Fibroblast of lung (primary cell): ENCODE data around the gene ZNF354B.

Experiments used
- EZH2 ChIP-seq: IDR thresholded peaks from 2 replicates; pipeline ENCODE4 v1.5.1; 2012; ENCODE audit warnings: low read length, control low read depth, mild to moderate bottlenecking; ENCODE audit errors: missing control alignments
- TF ChIP-seq, protein P1 (sequence below), 2 donors: IDR thresholded peaks in 1 of 2; conservative IDR thresholded peaks in 1 of 2; 1 replicate in 1 of 2; 2 replicates in 1 of 2; pipeline ENCODE4 v1.5.1; 2011 to 2012; ENCODE audit warnings: low read length in 2 of 2, control low read depth in 1 of 2, inconsistent platforms in 1 of 2, low read depth in 1 of 2, mild to moderate bottlenecking in 1 of 2

DNA sequence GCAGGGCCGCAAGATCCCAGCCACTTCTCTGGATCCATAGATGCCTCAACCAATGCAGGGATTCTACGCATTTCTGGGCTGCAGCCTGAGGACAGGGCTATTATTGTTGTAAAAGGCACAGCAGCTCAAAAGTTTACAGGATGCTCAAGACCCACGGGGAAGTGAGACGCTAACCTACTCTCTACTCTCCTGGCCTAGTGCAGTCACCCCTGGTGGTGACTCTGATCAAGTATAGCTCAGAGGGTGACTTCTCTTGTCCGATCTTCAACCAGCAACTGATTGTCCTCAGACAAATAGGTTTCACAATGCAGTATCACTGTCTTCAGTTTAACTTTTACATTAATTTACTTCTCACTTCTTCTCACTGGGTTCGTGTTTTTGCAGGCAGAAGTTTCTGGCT, 34.3 kb upstream of the ZNF354B start:
- TF ChIP-seq, protein P1, sequence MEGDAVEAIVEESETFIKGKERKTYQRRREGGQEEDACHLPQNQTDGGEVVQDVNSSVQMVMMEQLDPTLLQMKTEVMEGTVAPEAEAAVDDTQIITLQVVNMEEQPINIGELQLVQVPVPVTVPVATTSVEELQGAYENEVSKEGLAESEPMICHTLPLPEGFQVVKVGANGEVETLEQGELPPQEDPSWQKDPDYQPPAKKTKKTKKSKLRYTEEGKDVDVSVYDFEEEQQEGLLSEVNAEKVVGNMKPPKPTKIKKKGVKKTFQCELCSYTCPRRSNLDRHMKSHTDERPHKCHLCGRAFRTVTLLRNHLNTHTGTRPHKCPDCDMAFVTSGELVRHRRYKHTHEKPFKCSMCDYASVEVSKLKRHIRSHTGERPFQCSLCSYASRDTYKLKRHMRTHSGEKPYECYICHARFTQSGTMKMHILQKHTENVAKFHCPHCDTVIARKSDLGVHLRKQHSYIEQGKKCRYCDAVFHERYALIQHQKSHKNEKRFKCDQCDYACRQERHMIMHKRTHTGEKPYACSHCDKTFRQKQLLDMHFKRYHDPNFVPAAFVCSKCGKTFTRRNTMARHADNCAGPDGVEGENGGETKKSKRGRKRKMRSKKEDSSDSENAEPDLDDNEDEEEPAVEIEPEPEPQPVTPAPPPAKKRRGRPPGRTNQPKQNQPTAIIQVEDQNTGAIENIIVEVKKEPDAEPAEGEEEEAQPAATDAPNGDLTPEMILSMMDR (conservative IDR thresholded peaks at IDR 0.05 in 1 of 2, IDR thresholded peaks at IDR 0.05 in 1 of 2; ENCODE audit: low read depth in 1 of 2, low read length in 2 of 2), result no peak
- TF ChIP-seq EZH2, result no peak
